KMS-11 (cell line): ENCODE measurements around the gene IGFBP5.

ENCODE experiments used
- H2AFZ ChIP-seq: fragments of 200-600 bp; sonication (generic); 2 replicates; pipeline ENCODE4 v1.6.1; 2016; ENCODE audit warnings: antibody characterized with exemption, mixed run types, low read depth
- H3K27ac ChIP-seq: fragments of 200-600 bp; sonication (generic); 2 replicates; pipeline ENCODE4 v1.6.1; 2016; ENCODE audit warnings: mild to moderate bottlenecking, mixed run types
- H3K27me3 ChIP-seq: fragments of 200-600 bp; sonication (generic); 2 replicates; pipeline ENCODE4 v1.6.1; 2017; ENCODE audit warnings: mild to moderate bottlenecking, low read depth, mixed run types, moderate library complexity; ENCODE audit not compliant: insufficient read depth
- H3K36me3 ChIP-seq: fragments of 200-600 bp; sonication (generic); 2 replicates; pipeline ENCODE4 v1.6.1; 2017; ENCODE audit warnings: mild to moderate bottlenecking, mixed run types; ENCODE audit not compliant: insufficient read depth
- H3K4me1 ChIP-seq: fragments of 200-600 bp; sonication (generic); 2 replicates; pipeline ENCODE4 v1.6.1; 2016; ENCODE audit warnings: mild to moderate bottlenecking, low read depth, mixed run types; ENCODE audit not compliant: poor library complexity, severe bottlenecking
- H3K4me2 ChIP-seq: fragments of 200-600 bp; sonication (generic); 2 replicates; pipeline ENCODE4 v1.7.0; 2016; ENCODE audit warnings: mild to moderate bottlenecking, mixed run types
- H3K4me3 ChIP-seq: fragments of 200-600 bp; sonication (generic); IDR thresholded peaks from 2 replicates; pipeline ENCODE4 v1.6.1; 2017; ENCODE audit warnings: low read depth, low read length, mixed read lengths; ENCODE audit not compliant: insufficient read depth
- H3K79me2 ChIP-seq: fragments of 200-600 bp; sonication (generic); 2 replicates; pipeline ENCODE4 v1.6.1; 2016; ENCODE audit warnings: low read depth, mixed run types; ENCODE audit not compliant: insufficient read depth
- H3K9ac ChIP-seq: fragments of 200-600 bp; sonication (generic); 2 replicates; pipeline ENCODE4 v1.6.1; 2016; ENCODE audit warnings: mild to moderate bottlenecking, mixed run types
- H4K20me1 ChIP-seq: fragments of 200-600 bp; sonication (generic); 2 replicates; pipeline ENCODE4 v1.6.1; 2016; ENCODE audit warnings: mild to moderate bottlenecking, mixed run types; ENCODE audit not compliant: insufficient read depth
- CTCF ChIP-seq: fragments of 200-600 bp; sonication (generic); conservative IDR thresholded peaks from 2 replicates; pipeline ENCODE4 v1.6.1; 2017; ENCODE audit warnings: low read depth, mild to moderate bottlenecking, antibody characterized with exemption, low read length, moderate library complexity, mixed read lengths

IGFBP5 gene

GRCh38 chr2:216715402-216715974, 20.1 kb upstream of the IGFBP5 start:
- no peaks in the 10 kb centered on the region for H3K27me3 ChIP-seq
- no peaks in the 10 kb centered on the region for H3K36me3 ChIP-seq
- no peak overlapping the region for H3K4me3 ChIP-seq
- no peak overlapping the region for H3K4me2 ChIP-seq
- no peak overlapping the region for H3K27ac ChIP-seq
- H3K4me1 ChIP-seq, result no peaks in the 10 kb centered on the region
- H4K20me1 ChIP-seq, result no peaks in the 10 kb centered on the region
- H3K79me2 ChIP-seq, result no peaks in the 10 kb centered on the region
- H3K9ac ChIP-seq, result no peak overlapping the region
- no peak for TF ChIP-seq CTCF
- H2AFZ ChIP-seq, result no peak overlapping the region

GRCh38 chr2:216714376-216714775, 19.0 kb upstream of the IGFBP5 start:
- TF ChIP-seq CTCF, result no peak
- Histone ChIP-seq H3K4me3 (no peak overlapping the region), H3K9ac (no peak overlapping the region), H3K4me1 (no peaks in the 10 kb centered on the region), H3K4me2 (no peak overlapping the region), H3K27ac (no peak overlapping the region), H2AFZ (no peak overlapping the region), H4K20me1 (no peaks in the 10 kb centered on the region), H3K27me3 (no peaks in the 10 kb centered on the region), H3K79me2 (no peaks in the 10 kb centered on the region), H3K36me3 (no peaks in the 10 kb centered on the region)

GRCh38 chr2:216713691-216714336, 18.5 kb upstream of the IGFBP5 start:
- Histone ChIP-seq H2AFZ (no peak overlapping the region), H3K4me1 (no peaks in the 10 kb centered on the region), H3K79me2 (no peaks in the 10 kb centered on the region), H3K27ac (no peak overlapping the region), H3K27me3 (no peaks in the 10 kb centered on the region), H3K4me2 (no peak overlapping the region), H3K4me3 (no peak overlapping the region), H4K20me1 (no peaks in the 10 kb centered on the region), H3K9ac (no peak overlapping the region), H3K36me3 (no peaks in the 10 kb centered on the region)
- TF ChIP-seq CTCF, result no peak

- TF ChIP-seq CTCF, result no peak
- no peak overlapping the region for H3K9ac ChIP-seq
- H3K27me3 ChIP-seq, result no peaks in the 10 kb centered on the region
- H3K4me3 ChIP-seq, result no peak overlapping the region
- H3K79me2 ChIP-seq, result no peaks in the 10 kb centered on the region
- no peaks in the 10 kb centered on the region for H3K36me3 ChIP-seq
- H3K4me2 ChIP-seq, result no peak overlapping the region
- no peaks in the 10 kb centered on the region for H4K20me1 ChIP-seq
- no peak overlapping the region for H3K27ac ChIP-seq
- H2AFZ ChIP-seq, result no peak overlapping the region
- H3K4me1 ChIP-seq, result no peaks in the 10 kb centered on the region
Observed at GRCh38 chr2:216711348-216711747, 16.0 kb upstream of the IGFBP5 start.
